K562 (cell line): Measurements from ENCODE around the gene RTL5. TPM values are rescaled to one million over a fixed set of nuclear protein-coding genes. Genes with fewer than 3 reads are reported as not detected.

Source experiments
- CHD4 ChIP-seq: fragments of 200-600 bp; sonication (generic); IDR thresholded peaks from 3 replicates; pipeline ENCODE4 v1.6.1; 2012; ENCODE audit warnings: low read depth, mild to moderate bottlenecking, mixed read lengths, low read length, inconsistent platforms; ENCODE audit not compliant: insufficient read depth, insufficient replicate concordance, poor library complexity, severe bottlenecking
- ELF2 ChIP-seq: fragments of 250-450 bp; sonication (Bioruptor Pico); IDR thresholded peaks from 2 replicates; pipeline ENCODE4 v1.5.0; 2021; ENCODE audit warnings: mild to moderate bottlenecking
- ETV1 ChIP-seq: fragments of 450-650 bp; conservative IDR thresholded peaks from 2 replicates; pipeline ENCODE4 v1.6.1; 2016; ENCODE audit warnings: missing genetic modification characterization, control low read depth, low read depth, missing compliant biosample characterization
- EZH2 ChIP-seq: IDR thresholded peaks from 2 replicates; pipeline ENCODE4 v1.6.1; 2012; ENCODE audit warnings: low read depth, mild to moderate bottlenecking, inconsistent platforms, low read length, borderline replicate concordance
- HDAC2 ChIP-seq: fragments of 450-650 bp; IDR thresholded peaks from 2 replicates; pipeline ENCODE4 v1.6.1; 2016; ENCODE audit warnings: mild to moderate bottlenecking
- KDM1A ChIP-seq, 2 experiments: fragments of 450-650 bp; IDR thresholded peaks; 2 replicates each; pipeline ENCODE4 v1.6.1; 2016; ENCODE audit warnings: mild to moderate bottlenecking in 2 of 2
- MAFK ChIP-seq: IDR thresholded peaks from 2 replicates; pipeline ENCODE4 v1.6.1; 2011; ENCODE audit warnings: low read length, improper control_type of control experiment
- MECOM ChIP-seq: fragments of 250-450 bp; sonication (Bioruptor Pico); IDR thresholded peaks from 2 replicates; pipeline ENCODE4 v1.8.0; 2022; ENCODE audit warnings: inconsistent platforms
- NFYB ChIP-seq: IDR thresholded peaks from 2 replicates; pipeline ENCODE4 v1.6.1; 2011; ENCODE audit warnings: mild to moderate bottlenecking, moderate library complexity; ENCODE audit not compliant: insufficient read length; ENCODE audit errors: extremely low read depth
- NR2F6 ChIP-seq: fragments of 450-650 bp; formaldehyde crosslinking; IDR thresholded peaks from 2 replicates; pipeline ENCODE4 v1.4.0; 2020; ENCODE audit warnings: mild to moderate bottlenecking
- PHF8 ChIP-seq: fragments of 200-600 bp; sonication (generic); IDR thresholded peaks from 2 replicates; pipeline ENCODE4 v1.6.1; 2012; ENCODE audit warnings: mixed run types, mild to moderate bottlenecking, inconsistent platforms, low read length, moderate library complexity, borderline replicate concordance
- SMARCA5 ChIP-seq: fragments of 450-650 bp; IDR thresholded peaks from 2 replicates; pipeline ENCODE4 v1.6.1; 2016
- ZC3H11A ChIP-seq: IDR thresholded peaks from 2 replicates; pipeline ENCODE4 v1.6.1; 2012; ENCODE audit warnings: low read depth, low read length, improper control_type of control experiment
- ZFP36 ChIP-seq: fragments of 150-350 bp; IDR thresholded peaks from 2 replicates; pipeline ENCODE4 v1.6.1; 2018; ENCODE audit warnings: low read length, low read depth; ENCODE audit not compliant: partially characterized antibody
- polyA plus RNA-seq, 8 experiments: library from polyadenylated mRNA; depleted of rRNA in 4 of 8; stranded (reverse) in 5 of 8; unstranded in 3 of 8; fragments of >200 nt; fragmentation: Nextera tagmentation in 2 of 8; fragmentation: Illumina TruSeq in 1 of 8; extraction: Ambion mirVana in 2 of 8; extraction: Trizol in 1 of 8; gene quantifications; 2 replicates each; pipeline versions ENCODE4 v1.2.1 to v1.2.3, GENCODE V29; 2011 to 2014; ENCODE audit warnings: inconsistent platforms in 1 of 8, missing spikeins in 1 of 8
- total RNA-seq, 7 experiments: library from RNA; depleted of rRNA in 6 of 7; stranded (reverse); fragments of >200 nt in 6 of 7; fragmentation: Illumina TruSeq in 2 of 7; extraction: Trizol in 2 of 7; gene quantifications; 2 replicates each; pipeline versions ENCODE4 v1.2.1 to v1.2.3, GENCODE V29; 2011 to 2021; ENCODE audit warnings: low replicate concordance in 1 of 7
- TF ChIP-seq, protein P1 (sequence below): IDR thresholded peaks from 2 replicates; pipeline ENCODE4 v1.6.1; 2012; ENCODE audit warnings: low read depth, low read length, improper control_type of control experiment, borderline replicate concordance
- TF ChIP-seq, protein P2 (sequence below): IDR thresholded peaks from 2 replicates; pipeline ENCODE4 v1.6.1; 2014; ENCODE audit warnings: antibody characterized with exemption
- TF ChIP-seq, protein P3 (sequence below): IDR thresholded peaks from 3 replicates; pipeline ENCODE4 v1.6.1; 2011; ENCODE audit warnings: borderline replicate concordance, mild to moderate bottlenecking; ENCODE audit not compliant: insufficient read length, insufficient read depth
- TF ChIP-seq, protein P4 (sequence below): fragments of 450-650 bp; IDR thresholded peaks from 2 replicates; pipeline ENCODE4 v1.6.1; 2018; ENCODE audit warnings: mild to moderate bottlenecking, low read depth; ENCODE audit not compliant: partially characterized antibody
- TF ChIP-seq, protein P5 (sequence below): fragments of 450-650 bp; IDR thresholded peaks from 2 replicates; pipeline ENCODE4 v1.6.1; 2016
- TF ChIP-seq, protein P6 (sequence below): sonication (generic); formaldehyde crosslinking; IDR thresholded peaks from 2 replicates; pipeline ENCODE4 v1.8.0; 2022; ENCODE audit warnings: missing genetic modification reagents, mild to moderate bottlenecking, borderline replicate concordance

Gene RTL5
- total and polyA plus RNA-seq, 9 of the 15 experiments (the other 6 are each of a cell fraction or from before 2014, with no cell fraction given) = 0.03 TPM; not detected in 8

DNA sequence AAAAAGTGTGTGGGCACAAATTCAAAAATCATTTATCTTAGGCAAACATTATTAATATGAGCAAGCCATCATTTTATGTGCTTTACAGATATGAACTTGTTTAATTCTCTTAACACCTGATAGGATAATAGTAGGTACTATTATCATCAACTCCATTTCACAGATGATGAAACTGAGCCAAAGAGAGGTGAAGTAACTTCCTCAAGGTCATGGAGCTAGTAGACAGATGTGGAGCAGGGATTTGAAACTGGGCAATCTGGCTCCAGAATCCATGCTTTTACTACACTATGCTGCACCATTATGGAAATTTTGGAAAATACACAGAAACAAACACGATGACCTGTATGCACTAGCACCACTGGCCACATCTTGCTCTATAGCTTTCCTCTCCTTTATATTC is 48.8 kb upstream of the RTL5 start (continued):
- TF ChIP-seq, protein P1, sequence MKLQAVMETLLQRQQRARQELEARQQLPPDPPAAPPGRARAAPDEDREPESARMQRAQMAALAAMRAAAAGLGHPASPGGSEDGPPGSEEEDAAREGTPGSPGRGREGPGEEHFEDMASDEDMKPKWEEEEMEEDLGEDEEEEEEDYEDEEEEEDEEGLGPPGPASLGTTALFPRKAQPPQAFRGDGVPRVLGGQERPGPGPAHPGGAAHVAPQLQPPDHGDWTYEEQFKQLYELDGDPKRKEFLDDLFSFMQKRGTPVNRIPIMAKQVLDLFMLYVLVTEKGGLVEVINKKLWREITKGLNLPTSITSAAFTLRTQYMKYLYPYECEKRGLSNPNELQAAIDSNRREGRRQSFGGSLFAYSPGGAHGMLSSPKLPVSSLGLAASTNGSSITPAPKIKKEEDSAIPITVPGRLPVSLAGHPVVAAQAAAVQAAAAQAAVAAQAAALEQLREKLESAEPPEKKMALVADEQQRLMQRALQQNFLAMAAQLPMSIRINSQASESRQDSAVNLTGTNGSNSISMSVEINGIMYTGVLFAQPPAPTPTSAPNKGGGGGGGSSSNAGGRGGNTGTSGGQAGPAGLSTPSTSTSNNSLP = no peak
- TF ChIP-seq, protein P2, sequence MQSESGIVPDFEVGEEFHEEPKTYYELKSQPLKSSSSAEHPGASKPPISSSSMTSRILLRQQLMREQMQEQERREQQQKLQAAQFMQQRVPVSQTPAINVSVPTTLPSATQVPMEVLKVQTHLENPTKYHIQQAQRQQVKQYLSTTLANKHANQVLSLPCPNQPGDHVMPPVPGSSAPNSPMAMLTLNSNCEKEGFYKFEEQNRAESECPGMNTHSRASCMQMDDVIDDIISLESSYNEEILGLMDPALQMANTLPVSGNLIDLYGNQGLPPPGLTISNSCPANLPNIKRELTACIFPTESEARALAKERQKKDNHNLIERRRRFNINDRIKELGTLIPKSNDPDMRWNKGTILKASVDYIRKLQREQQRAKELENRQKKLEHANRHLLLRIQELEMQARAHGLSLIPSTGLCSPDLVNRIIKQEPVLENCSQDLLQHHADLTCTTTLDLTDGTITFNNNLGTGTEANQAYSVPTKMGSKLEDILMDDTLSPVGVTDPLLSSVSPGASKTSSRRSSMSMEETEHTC = no peak
- TF ChIP-seq CHD4 = peak; percentile 38
- TF ChIP-seq MAFK = no peak
- TF ChIP-seq NFYB = no peak
- peak; percentile 47; the same call in 1 of the 2 replicates for TF ChIP-seq HDAC2
- no peak for TF ChIP-seq MECOM (CRISPR knock-in tag)
- TF ChIP-seq, protein P3, sequence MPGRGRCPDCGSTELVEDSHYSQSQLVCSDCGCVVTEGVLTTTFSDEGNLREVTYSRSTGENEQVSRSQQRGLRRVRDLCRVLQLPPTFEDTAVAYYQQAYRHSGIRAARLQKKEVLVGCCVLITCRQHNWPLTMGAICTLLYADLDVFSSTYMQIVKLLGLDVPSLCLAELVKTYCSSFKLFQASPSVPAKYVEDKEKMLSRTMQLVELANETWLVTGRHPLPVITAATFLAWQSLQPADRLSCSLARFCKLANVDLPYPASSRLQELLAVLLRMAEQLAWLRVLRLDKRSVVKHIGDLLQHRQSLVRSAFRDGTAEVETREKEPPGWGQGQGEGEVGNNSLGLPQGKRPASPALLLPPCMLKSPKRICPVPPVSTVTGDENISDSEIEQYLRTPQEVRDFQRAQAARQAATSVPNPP = no peak
- peak; percentile 50 to 72; a peak in 3 of 4 replicates for TF ChIP-seq KDM1A (IDR thresholded peaks at IDR 0.05)
- no peak for TF ChIP-seq ELF2 (CRISPR knock-in tag)
- no peak for TF ChIP-seq NR2F6 (CRISPR knock-in tag)
- TF ChIP-seq ETV1 = no peak
- TF ChIP-seq, protein P4, sequence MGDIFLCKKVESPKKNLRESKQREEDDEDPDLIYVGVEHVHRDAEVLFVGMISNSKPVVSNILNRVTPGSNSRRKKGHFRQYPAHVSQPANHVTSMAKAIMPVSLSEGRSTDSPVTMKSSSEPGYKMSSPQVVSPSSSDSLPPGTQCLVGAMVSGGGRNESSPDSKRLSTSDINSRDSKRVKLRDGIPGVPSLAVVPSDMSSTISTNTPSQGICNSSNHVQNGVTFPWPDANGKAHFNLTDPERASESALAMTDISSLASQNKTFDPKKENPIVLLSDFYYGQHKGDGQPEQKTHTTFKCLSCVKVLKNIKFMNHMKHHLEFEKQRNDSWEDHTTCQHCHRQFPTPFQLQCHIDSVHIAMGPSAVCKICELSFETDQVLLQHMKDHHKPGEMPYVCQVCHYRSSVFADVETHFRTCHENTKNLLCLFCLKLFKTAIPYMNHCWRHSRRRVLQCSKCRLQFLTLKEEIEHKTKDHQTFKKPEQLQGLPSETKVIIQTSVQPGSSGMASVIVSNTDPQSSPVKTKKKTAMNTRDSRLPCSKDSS = no peak
- no peak for TF ChIP-seq ZFP36
- no peak for TF ChIP-seq EZH2
- TF ChIP-seq, protein P5, sequence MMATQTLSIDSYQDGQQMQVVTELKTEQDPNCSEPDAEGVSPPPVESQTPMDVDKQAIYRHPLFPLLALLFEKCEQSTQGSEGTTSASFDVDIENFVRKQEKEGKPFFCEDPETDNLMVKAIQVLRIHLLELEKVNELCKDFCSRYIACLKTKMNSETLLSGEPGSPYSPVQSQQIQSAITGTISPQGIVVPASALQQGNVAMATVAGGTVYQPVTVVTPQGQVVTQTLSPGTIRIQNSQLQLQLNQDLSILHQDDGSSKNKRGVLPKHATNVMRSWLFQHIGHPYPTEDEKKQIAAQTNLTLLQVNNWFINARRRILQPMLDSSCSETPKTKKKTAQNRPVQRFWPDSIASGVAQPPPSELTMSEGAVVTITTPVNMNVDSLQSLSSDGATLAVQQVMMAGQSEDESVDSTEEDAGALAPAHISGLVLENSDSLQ = no peak
- no peak for TF ChIP-seq ZC3H11A
- TF ChIP-seq, protein P6, sequence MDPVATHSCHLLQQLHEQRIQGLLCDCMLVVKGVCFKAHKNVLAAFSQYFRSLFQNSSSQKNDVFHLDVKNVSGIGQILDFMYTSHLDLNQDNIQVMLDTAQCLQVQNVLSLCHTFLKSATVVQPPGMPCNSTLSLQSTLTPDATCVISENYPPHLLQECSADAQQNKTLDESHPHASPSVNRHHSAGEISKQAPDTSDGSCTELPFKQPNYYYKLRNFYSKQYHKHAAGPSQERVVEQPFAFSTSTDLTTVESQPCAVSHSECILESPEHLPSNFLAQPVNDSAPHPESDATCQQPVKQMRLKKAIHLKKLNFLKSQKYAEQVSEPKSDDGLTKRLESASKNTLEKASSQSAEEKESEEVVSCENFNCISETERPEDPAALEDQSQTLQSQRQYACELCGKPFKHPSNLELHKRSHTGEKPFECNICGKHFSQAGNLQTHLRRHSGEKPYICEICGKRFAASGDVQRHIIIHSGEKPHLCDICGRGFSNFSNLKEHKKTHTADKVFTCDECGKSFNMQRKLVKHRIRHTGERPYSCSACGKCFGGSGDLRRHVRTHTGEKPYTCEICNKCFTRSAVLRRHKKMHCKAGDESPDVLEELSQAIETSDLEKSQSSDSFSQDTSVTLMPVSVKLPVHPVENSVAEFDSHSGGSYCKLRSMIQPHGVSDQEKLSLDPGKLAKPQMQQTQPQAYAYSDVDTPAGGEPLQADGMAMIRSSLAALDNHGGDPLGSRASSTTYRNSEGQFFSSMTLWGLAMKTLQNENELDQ (CRISPR knock-in tag) = no peak
- TF ChIP-seq SMARCA5 = 0 out of 2 replicates have a peak, but pooled peaks have one; percentile 44
- no peak for TF ChIP-seq PHF8
